ENCODE results near the gene CHPT1.

DNA sequence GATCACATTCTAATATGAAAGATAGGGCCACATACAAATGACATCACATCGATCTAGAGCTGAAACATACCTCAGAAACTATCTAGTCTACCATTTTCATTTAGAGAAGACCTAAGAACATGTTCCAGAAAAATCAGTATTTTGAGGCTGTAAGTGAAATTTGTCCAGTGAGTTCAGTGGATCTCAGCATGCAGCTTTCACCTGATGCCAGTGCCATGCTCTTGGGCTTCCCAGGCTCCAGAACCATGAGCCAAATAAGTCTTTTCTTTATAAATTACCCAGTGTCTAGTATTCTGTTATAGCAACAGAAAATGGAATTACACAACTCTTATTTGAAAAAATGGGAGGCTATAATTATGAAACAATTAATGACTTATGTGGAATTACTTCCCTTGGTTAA lies 9.0 kb downstream of the CHPT1 start:
- TF ChIP-seq, protein P1, sequence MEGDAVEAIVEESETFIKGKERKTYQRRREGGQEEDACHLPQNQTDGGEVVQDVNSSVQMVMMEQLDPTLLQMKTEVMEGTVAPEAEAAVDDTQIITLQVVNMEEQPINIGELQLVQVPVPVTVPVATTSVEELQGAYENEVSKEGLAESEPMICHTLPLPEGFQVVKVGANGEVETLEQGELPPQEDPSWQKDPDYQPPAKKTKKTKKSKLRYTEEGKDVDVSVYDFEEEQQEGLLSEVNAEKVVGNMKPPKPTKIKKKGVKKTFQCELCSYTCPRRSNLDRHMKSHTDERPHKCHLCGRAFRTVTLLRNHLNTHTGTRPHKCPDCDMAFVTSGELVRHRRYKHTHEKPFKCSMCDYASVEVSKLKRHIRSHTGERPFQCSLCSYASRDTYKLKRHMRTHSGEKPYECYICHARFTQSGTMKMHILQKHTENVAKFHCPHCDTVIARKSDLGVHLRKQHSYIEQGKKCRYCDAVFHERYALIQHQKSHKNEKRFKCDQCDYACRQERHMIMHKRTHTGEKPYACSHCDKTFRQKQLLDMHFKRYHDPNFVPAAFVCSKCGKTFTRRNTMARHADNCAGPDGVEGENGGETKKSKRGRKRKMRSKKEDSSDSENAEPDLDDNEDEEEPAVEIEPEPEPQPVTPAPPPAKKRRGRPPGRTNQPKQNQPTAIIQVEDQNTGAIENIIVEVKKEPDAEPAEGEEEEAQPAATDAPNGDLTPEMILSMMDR (IDR thresholded peaks at IDR 0.05; ENCODE audit: borderline replicate concordance, extremely low read depth, low read length, poor library complexity, severe bottlenecking): no peak
- no peak for TF ChIP-seq EZH2 (IDR thresholded peaks at IDR 0.05; ENCODE audit: borderline replicate concordance, low read depth, low read length, severe bottlenecking)

Data from DND-41 (cell line).